Right cardiac atrium (tissue), 5 donors: ENCODE measurements around the gene NCOA6. TPM values are rescaled to one million over a fixed set of nuclear protein-coding genes. Genes with fewer than 3 reads are reported as not detected.

Experiments used
- ATAC-seq, 2 donors: fragments of 200-7000 bp; cut with Tn5 transposase; one replicate each; pipeline versions ENCODE4 v1.8.0 to v1.9.1; 2020; ENCODE audit warnings: moderate library complexity in 2 of 2, mild to moderate bottlenecking in 1 of 2
- DNase-seq, 3 donors: peaks; one replicate each; pipeline ENCODE4 v3.0.0-alpha.2; 2020
- H3K27ac ChIP-seq: one replicate; pipeline ENCODE4 v1.5.1; 2013; ENCODE audit warnings: mild to moderate bottlenecking, low read length, control low read depth, moderate library complexity
- H3K27me3 ChIP-seq: one replicate; pipeline ENCODE4 v1.6.1; 2013; ENCODE audit not compliant: control insufficient read depth, insufficient read depth
- H3K4me1 ChIP-seq: one replicate; pipeline ENCODE4 v1.6.1; 2013; ENCODE audit warnings: low read length; ENCODE audit not compliant: control insufficient read depth, insufficient read depth
- H3K4me3 ChIP-seq: one replicate; pipeline ENCODE4 v1.5.1; 2013; ENCODE audit warnings: low read length, control low read depth
- H3K9me3 ChIP-seq: one replicate; pipeline ENCODE4 v1.6.1; 2013; ENCODE audit warnings: low read length; ENCODE audit not compliant: control insufficient read depth
- WGBS: extraction: QIAGEN DNeasy Blood & Tissue Kit; methylation state at CpG from one replicate; pipeline ENCODE4 v1.1.7; 2013; 5-methylcytosine and 5-hydroxymethylcytosine counted together
- intact Hi-C, 4 donors: fragments of 100-400 bp; cut with DNase I; formaldehyde crosslinking; loops; one replicate each; pipeline versions ENCODE4 v1.11.0 to v1.14.0; 2022 to 2023
- polyA plus RNA-seq: library from polyadenylated mRNA; stranded (reverse); fragments of 200-250 nt; gene quantifications from one replicate; pipeline ENCODE4 v1.2.3, GENCODE V29; 2013
- total RNA-seq, 4 donors: library from RNA; stranded (reverse); fragmentation: NEBNext Ultra II Directional; extraction: Animal tissue kit (Norgen Biotek cat#: 25700); gene quantifications; one replicate each; pipeline ENCODE4 v1.2.1, GENCODE V29; 2021
- donor health status: healthy with polysubstance abuse.
- donor health status: DM: no; HTN: yes; CAD: no.
- donor health status: DM: no; HTN: no; CAD: no.
- donor health status: DM: no; HTN: yes; CAD: no; lungs with severe emphysema.
- donor health status: DM: yes; HTN: yes; CAD: no.

The NCOA6 gene
- total and polyA plus RNA-seq, 5 donors, result 17.8 to 26.5 (median 19.9) TPM

- ATAC-seq (no peak), DNase-seq (no peak)
- H3K4me1 ChIP-seq, result no peaks in the 10 kb centered on the region
- intact Hi-C loops, result loop anchor here in 2 of 4 donors (5.0 kb wide), 1 partner anchor 192 kb away; no protein-coding TSS in a partner anchor
- no peak overlapping the region for H3K4me3 ChIP-seq
- no peaks in the 10 kb centered on the region for H3K9me3 ChIP-seq
- H3K27me3 ChIP-seq, result no peaks in the 10 kb centered on the region
- no peak overlapping the region for H3K27ac ChIP-seq
- 89% methylated on average over 3 of the region's 3 CpGs for WGBS
Measured at GRCh38 chr20:34774449-34774848, 51.0 kb downstream of the NCOA6 start.

- WGBS, result 83% methylated on average over 1 of the region's 1 CpG
- intact Hi-C loops, result loop anchor here in 2 of 4 donors (5.0 kb wide), 1 partner anchor 191 kb away; no protein-coding TSS in a partner anchor
- Histone ChIP-seq H3K27ac (no peak overlapping the region), H3K4me1 (no peaks in the 10 kb centered on the region), H3K4me3 (no peak overlapping the region), H3K27me3 (no peaks in the 10 kb centered on the region), H3K9me3 (no peaks in the 10 kb centered on the region)
- no peak for DNase-seq
- ATAC-seq, result no peak
Measured at GRCh38 chr20:34773726-34774125, 51.7 kb downstream of the NCOA6 start.

- Histone ChIP-seq H3K4me3 (no peak overlapping the region), H3K4me1 (no peaks in the 10 kb centered on the region), H3K9me3 (no peaks in the 10 kb centered on the region), H3K27ac (no peak overlapping the region), H3K27me3 (no peaks in the 10 kb centered on the region)
- 86% methylated on average over 3 of the region's 3 CpGs for WGBS
- intact Hi-C loops, result loop anchor here in 2 of 4 donors (5.0 kb wide), 1 partner anchor 190 kb away; no protein-coding TSS in a partner anchor
- ATAC-seq (no peak), DNase-seq (no peak)
Measured at GRCh38 chr20:34772437-34772836, 53.0 kb downstream of the NCOA6 start.

GRCh38 chr20:34771680-34772081 is 53.8 kb downstream of the NCOA6 start:
- H3K9me3 ChIP-seq, result no peaks in the 10 kb centered on the region
- no peak overlapping the region for H3K27ac ChIP-seq
- H3K4me3 ChIP-seq, result no peak overlapping the region
- WGBS, result 78% methylated on average over 3 of the region's 3 CpGs
- H3K4me1 ChIP-seq, result no peaks in the 10 kb centered on the region
- no peak for DNase-seq
- intact Hi-C loops, result loop anchor here in 2 of 4 donors (5.0 kb wide), 1 partner anchor 189 kb away; no protein-coding TSS in a partner anchor
- no peak for ATAC-seq
- H3K27me3 ChIP-seq, result no peaks in the 10 kb centered on the region

- Histone ChIP-seq H3K4me1 (no peaks in the 10 kb centered on the region), H3K9me3 (no peaks in the 10 kb centered on the region), H3K4me3 (no peak overlapping the region), H3K27ac (no peak overlapping the region), H3K27me3 (no peaks in the 10 kb centered on the region)
- intact Hi-C loops, result loop anchor here in 2 of 4 donors (2.0 to 10.0 kb wide), 2 partner anchors 189 to 193 kb away; no protein-coding TSS in a partner anchor
- DNase-seq (no peak), ATAC-seq (no peak)
- WGBS, result 85% methylated on average over 3 of the region's 3 CpGs
Measured at GRCh38 chr20:34768096-34768495, 57.4 kb downstream of the NCOA6 start.

- no peaks in the 10 kb centered on the region for H3K4me1 ChIP-seq
- ATAC-seq (no peak), DNase-seq (no peak)
- H3K9me3 ChIP-seq, result no peaks in the 10 kb centered on the region
- intact Hi-C loops, result loop anchor here in 1 of 4 donors (10.0 kb wide), 1 partner anchor 187 kb away; no protein-coding TSS in a partner anchor
- H3K27me3 ChIP-seq, result no peaks in the 10 kb centered on the region
- no peak overlapping the region for H3K27ac ChIP-seq
- WGBS, result 42% methylated on average over 1 of the region's 1 CpG
- H3K4me3 ChIP-seq, result no peak overlapping the region
Measured at GRCh38 chr20:34762031-34762555, 63.4 kb downstream of the NCOA6 start.

- no peak overlapping the region for H3K27ac ChIP-seq
- WGBS, result 100% methylated on average over 1 of the region's 1 CpG
- no peaks in the 10 kb centered on the region for H3K4me1 ChIP-seq
- no peaks in the 10 kb centered on the region for H3K9me3 ChIP-seq
- DNase-seq (no peak), ATAC-seq (no peak)
- intact Hi-C loops, result loop anchor here in 1 of 4 donors (10.0 kb wide), 1 partner anchor 441 kb away; no protein-coding TSS in a partner anchor
- H3K4me3 ChIP-seq, result no peak overlapping the region
- H3K27me3 ChIP-seq, result no peaks in the 10 kb centered on the region
Measured at GRCh38 chr20:34755367-34755766, 70.1 kb downstream of the NCOA6 start.

GRCh38 chr20:34754611-34755010 is 70.8 kb downstream of the NCOA6 start:
- H3K27me3 ChIP-seq, result no peaks in the 10 kb centered on the region
- no peak overlapping the region for H3K27ac ChIP-seq
- no peaks in the 10 kb centered on the region for H3K9me3 ChIP-seq
- no peak overlapping the region for H3K4me3 ChIP-seq
- H3K4me1 ChIP-seq, result no peaks in the 10 kb centered on the region
- WGBS, result 69% methylated on average over 4 of the region's 4 CpGs
- no peak for ATAC-seq
- intact Hi-C loops, result loop anchor here in 1 of 4 donors (10.0 kb wide), 1 partner anchor 440 kb away; no protein-coding TSS in a partner anchor
- DNase-seq, result peak in 1 of 3 donors; percentile 7

- H3K4me1 ChIP-seq, result no peaks in the 10 kb centered on the region
- no peaks in the 10 kb centered on the region for H3K27me3 ChIP-seq
- DNase-seq, result no peak
- no peak overlapping the region for H3K27ac ChIP-seq
- no peak overlapping the region for H3K4me3 ChIP-seq
- intact Hi-C loops, result loop anchor here in 1 of 4 donors (10.0 kb wide), 1 partner anchor 439 kb away; no protein-coding TSS in a partner anchor
- H3K9me3 ChIP-seq, result no peaks in the 10 kb centered on the region
- 86% methylated on average over 2 of the region's 2 CpGs for WGBS
- no peak for ATAC-seq
Measured at GRCh38 chr20:34753706-34754461, 71.6 kb downstream of the NCOA6 start.

GRCh38 chr20:34751453-34751852 is 74.0 kb downstream of the NCOA6 start:
- H3K9me3 ChIP-seq, result no peaks in the 10 kb centered on the region
- 95% methylated on average over 3 of the region's 3 CpGs for WGBS
- no peak overlapping the region for H3K4me3 ChIP-seq
- DNase-seq (no peak), ATAC-seq (no peak)
- no peaks in the 10 kb centered on the region for H3K27me3 ChIP-seq
- intact Hi-C loops, result loop anchor here in 1 of 4 donors (10.0 kb wide), 1 partner anchor 437 kb away; no protein-coding TSS in a partner anchor
- no peaks in the 10 kb centered on the region for H3K4me1 ChIP-seq
- H3K27ac ChIP-seq, result no peak overlapping the region

GRCh38 chr20:34750484-34750883 is 75.0 kb downstream of the NCOA6 start:
- WGBS, result 74% methylated on average over 2 of the region's 2 CpGs
- Histone ChIP-seq H3K9me3 (no peaks in the 10 kb centered on the region), H3K4me1 (no peaks in the 10 kb centered on the region), H3K27ac (no peak overlapping the region), H3K27me3 (no peaks in the 10 kb centered on the region), H3K4me3 (no peak overlapping the region)
- DNase-seq, result no peak
- ATAC-seq, result no peak
- intact Hi-C loops, result loop anchor here in 1 of 4 donors (10.0 kb wide), 1 partner anchor 436 kb away; no protein-coding TSS in a partner anchor
